Cardiac muscle cell (in vitro differentiated cells and primary cell): ENCODE results near the gene RBM19. TPM values are rescaled to one million over a fixed set of nuclear protein-coding genes. Genes with fewer than 3 reads are reported as not detected.

Experiments
- DNase-seq, 2 donors: peaks; one replicate each; pipeline versions ENCODE4 v3.0.0 to v3.0.0-alpha.2; 2010 to 2017; ENCODE audit warnings: low read depth in 1 of 2, low spot score in 1 of 2
- H3K27ac ChIP-seq: fragments of 200-600 bp; sonication (generic); 2 replicates; pipeline ENCODE4 v1.5.1; 2016
- H3K27me3 ChIP-seq: fragments of 200-600 bp; sonication (generic); 2 replicates; pipeline ENCODE4 v1.6.0; 2016; ENCODE audit warnings: control low read depth
- H3K36me3 ChIP-seq: fragments of 200-600 bp; sonication (generic); 2 replicates; pipeline ENCODE4 v1.5.1; 2016; ENCODE audit warnings: control low read depth
- H3K4me1 ChIP-seq: fragments of 200-600 bp; sonication (generic); 2 replicates; pipeline ENCODE4 v1.8.1; 2017; ENCODE audit warnings: low read depth, mild to moderate bottlenecking, mixed run types
- H3K4me3 ChIP-seq: fragments of 200-600 bp; sonication (generic); 2 replicates; pipeline ENCODE4 v1.5.1; 2016; ENCODE audit warnings: mild to moderate bottlenecking
- H3K9me3 ChIP-seq: fragments of 200-600 bp; sonication (generic); 2 replicates; pipeline ENCODE4 v1.5.1; 2017; ENCODE audit warnings: low read depth, mild to moderate bottlenecking, control low read depth
- polyA plus RNA-seq: library from polyadenylated mRNA; unstranded; fragments of >200 nt; fragmentation: Nextera tagmentation; extraction: Ambion mirVana; gene quantifications from 2 replicates; pipeline ENCODE4 v1.2.1, GENCODE V29; 2016
- total RNA-seq: library from RNA; depleted of rRNA; stranded (reverse); fragments of >200 nt; gene quantifications from 2 replicates; pipeline ENCODE4 v1.2.3, GENCODE V29; 2016
- TF ChIP-seq, protein P1 (sequence below): IDR thresholded peaks from 2 replicates; pipeline ENCODE4 v1.5.1; 2012; ENCODE audit warnings: low read depth, mild to moderate bottlenecking, low read length

RBM19 gene
- total and polyA plus RNA-seq, 2 experiments from 2014 or later = 28.1 to 31.0 TPM

DNA sequence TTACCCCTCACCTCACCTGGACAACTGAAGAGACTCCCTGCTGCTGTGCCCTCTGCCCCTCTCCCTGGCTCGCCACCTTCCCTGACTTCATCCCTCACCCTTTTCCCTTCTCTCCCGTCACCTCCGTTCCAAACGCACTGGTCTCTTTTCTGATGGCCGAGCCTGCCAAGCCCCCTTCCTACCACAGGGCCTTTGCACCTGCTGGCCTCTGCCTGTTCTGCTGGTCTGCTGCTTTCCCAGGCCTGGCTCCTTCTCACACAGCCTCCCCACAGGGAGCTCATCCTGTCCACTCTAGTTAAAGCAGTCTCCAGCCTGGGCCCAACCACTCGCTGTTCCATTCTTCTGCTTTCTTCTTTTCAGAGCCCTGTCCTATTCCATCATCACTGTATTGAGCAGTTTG is 34.6 kb downstream of the RBM19 start:
- DNase-seq = no peak
- no peaks in the 10 kb centered on the region for H3K36me3 ChIP-seq
- TF ChIP-seq, protein P1, sequence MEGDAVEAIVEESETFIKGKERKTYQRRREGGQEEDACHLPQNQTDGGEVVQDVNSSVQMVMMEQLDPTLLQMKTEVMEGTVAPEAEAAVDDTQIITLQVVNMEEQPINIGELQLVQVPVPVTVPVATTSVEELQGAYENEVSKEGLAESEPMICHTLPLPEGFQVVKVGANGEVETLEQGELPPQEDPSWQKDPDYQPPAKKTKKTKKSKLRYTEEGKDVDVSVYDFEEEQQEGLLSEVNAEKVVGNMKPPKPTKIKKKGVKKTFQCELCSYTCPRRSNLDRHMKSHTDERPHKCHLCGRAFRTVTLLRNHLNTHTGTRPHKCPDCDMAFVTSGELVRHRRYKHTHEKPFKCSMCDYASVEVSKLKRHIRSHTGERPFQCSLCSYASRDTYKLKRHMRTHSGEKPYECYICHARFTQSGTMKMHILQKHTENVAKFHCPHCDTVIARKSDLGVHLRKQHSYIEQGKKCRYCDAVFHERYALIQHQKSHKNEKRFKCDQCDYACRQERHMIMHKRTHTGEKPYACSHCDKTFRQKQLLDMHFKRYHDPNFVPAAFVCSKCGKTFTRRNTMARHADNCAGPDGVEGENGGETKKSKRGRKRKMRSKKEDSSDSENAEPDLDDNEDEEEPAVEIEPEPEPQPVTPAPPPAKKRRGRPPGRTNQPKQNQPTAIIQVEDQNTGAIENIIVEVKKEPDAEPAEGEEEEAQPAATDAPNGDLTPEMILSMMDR = no peak
- peaks cover 21% of the 10 kb centered on the region for H3K4me1 ChIP-seq
- H3K4me3 ChIP-seq = no peak overlapping the region
- H3K27me3 ChIP-seq = no peaks in the 10 kb centered on the region
- H3K9me3 ChIP-seq = no peaks in the 10 kb centered on the region
- no peak overlapping the region for H3K27ac ChIP-seq

DNA sequence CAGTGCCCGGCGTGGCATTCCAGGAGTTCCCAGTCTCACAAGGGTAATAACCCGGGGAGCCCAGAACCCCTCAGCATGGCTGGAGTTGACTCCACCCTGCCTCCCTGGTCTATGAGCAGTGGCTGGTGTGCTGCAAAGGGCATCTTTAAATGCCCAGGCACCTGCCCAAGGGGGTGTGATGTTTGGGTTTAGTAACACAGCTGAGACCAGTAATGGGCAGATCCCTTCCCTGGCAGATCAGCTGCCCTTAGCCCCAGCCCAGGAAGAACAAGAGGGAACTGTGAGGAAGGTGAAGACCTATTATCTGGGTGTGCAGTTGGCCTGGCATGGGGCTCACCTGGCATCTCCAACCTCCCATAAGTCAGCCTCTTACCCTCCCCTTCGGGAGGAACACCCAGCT is 35.9 kb downstream of the RBM19 start:
- Histone ChIP-seq H3K36me3 (no peaks in the 10 kb centered on the region), H3K27ac (no peak overlapping the region)
- TF ChIP-seq, protein P1 = no peak

DNA sequence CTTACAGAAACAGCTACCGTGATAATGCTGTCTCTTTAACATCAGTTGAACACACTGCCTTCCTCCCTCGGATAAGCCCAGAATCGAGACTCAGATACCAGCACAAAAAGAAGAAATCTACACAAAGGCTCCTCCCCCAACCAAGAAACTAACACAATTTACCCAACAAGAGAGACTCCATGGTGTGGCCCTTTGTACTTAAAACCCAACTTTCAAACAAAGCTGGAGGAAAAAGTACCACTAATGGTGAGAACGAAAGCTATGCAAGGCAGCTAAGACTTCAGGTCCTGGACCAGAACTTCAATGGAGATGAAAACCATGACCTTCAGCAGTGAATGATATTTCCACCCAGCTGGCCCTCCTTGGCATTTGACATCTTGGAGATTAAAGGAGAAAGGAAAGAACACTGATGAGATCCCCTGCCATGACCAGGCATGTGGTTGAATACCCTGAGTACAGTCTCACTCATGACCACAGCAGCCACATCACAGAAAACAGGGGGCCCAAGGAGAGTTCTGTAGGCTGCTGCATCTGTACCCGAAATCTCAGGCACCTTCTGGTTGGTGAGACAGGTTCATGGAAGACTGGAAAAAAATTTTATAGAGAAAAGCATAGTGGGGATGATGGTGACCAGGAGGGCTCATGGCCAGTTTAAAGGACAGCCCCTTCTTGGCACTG is 36.7 kb downstream of the RBM19 start:
- Histone ChIP-seq H3K4me1 (peaks cover 21% of the 10 kb centered on the region), H3K4me3 (no peak overlapping the region), H3K27ac (no peak overlapping the region), H3K9me3 (no peaks in the 10 kb centered on the region), H3K27me3 (no peaks in the 10 kb centered on the region), H3K36me3 (no peaks in the 10 kb centered on the region)
- DNase-seq = no peak
- TF ChIP-seq, protein P1 = no peak

More for the DNA sequence above, 35.9 kb downstream of the RBM19 start:
- no peak for DNase-seq
- Histone ChIP-seq H3K4me3 (no peak overlapping the region), H3K9me3 (no peaks in the 10 kb centered on the region), H3K4me1 (peaks cover 21% of the 10 kb centered on the region), H3K27me3 (no peaks in the 10 kb centered on the region)

DNA sequence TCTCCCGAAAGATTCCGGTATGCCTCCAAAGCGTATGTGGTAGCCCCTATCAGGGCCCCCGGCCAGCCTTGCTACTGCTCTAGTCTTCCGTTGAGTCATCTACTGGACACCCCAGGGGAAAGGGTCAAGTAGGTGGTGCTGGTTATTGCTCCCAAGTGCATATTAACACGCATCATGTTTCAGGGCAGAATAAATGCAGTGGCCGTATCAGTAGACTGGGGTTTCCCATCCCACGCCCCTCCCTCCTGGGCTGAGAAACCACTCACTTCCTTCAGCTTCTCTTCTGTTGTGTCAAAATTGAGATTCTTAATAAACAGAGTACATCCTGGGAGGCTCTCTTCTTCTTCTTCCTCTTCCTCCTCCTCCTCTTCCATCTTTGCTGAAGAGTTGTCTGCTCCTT is 39.3 kb downstream of the RBM19 start:
- H3K4me1 ChIP-seq = peaks cover 4% of the 10 kb centered on the region
- no peak for DNase-seq
- TF ChIP-seq, protein P1 = no peak
- no peak overlapping the region for H3K4me3 ChIP-seq
- no peaks in the 10 kb centered on the region for H3K36me3 ChIP-seq
- H3K27ac ChIP-seq = no peak overlapping the region
- H3K27me3 ChIP-seq = no peaks in the 10 kb centered on the region
- H3K9me3 ChIP-seq = no peaks in the 10 kb centered on the region

DNA sequence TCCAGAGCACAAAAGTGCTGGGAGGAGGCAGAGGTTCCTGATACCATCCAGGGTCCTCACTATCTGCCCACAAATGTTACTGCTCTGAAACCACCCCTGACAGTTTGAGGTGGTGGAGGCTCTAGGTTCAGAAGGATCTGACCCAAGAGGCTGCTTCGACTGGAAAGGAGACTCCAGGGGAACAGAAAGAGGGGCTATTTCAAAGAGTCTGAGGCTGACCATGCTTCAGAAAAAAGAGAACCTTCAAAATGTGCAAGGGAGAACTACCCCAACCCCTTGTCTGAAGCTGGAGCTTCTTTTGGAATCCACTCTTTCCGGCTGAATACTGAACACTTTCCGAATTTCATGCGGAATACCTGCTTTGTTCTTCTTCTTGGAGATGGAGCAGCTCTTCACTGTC is 41.8 kb downstream of the RBM19 start:
- Histone ChIP-seq H3K36me3 (no peaks in the 10 kb centered on the region), H3K4me3 (no peak overlapping the region), H3K9me3 (no peaks in the 10 kb centered on the region), H3K27me3 (no peaks in the 10 kb centered on the region), H3K4me1 (no peaks in the 10 kb centered on the region), H3K27ac (no peak overlapping the region)
- TF ChIP-seq, protein P1 = no peak
- DNase-seq = no peak
